GM12872 (cell line): Measurements from ENCODE around the gene SLC9A9.

Experiments used
- TF ChIP-seq, protein P1 (sequence below): IDR thresholded peaks from 3 replicates; pipeline ENCODE4 v1.5.1; 2011; ENCODE audit warnings: low read depth, mild to moderate bottlenecking, low read length, moderate library complexity; ENCODE audit not compliant: insufficient read depth

Gene SLC9A9

DNA sequence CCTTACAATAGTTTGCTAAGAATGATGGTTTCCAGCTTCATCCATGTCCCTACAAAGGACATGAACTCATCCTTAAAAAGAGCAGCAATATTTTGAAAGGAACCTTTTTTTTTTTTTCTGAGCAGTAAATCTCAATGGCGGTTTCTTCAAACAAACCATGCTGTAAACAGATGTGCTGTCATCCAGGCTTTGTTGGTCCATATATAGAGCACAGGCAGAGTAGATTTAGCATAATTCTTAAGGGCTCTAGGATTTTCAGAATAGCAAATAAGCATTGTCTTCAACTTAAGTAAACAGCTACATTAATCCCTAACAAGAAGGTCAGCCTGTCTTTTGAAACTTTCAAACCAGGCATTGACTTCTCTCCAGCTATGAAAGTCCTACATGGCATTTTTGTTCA, 334.2 kb downstream of the SLC9A9 start:
- TF ChIP-seq, protein P1, sequence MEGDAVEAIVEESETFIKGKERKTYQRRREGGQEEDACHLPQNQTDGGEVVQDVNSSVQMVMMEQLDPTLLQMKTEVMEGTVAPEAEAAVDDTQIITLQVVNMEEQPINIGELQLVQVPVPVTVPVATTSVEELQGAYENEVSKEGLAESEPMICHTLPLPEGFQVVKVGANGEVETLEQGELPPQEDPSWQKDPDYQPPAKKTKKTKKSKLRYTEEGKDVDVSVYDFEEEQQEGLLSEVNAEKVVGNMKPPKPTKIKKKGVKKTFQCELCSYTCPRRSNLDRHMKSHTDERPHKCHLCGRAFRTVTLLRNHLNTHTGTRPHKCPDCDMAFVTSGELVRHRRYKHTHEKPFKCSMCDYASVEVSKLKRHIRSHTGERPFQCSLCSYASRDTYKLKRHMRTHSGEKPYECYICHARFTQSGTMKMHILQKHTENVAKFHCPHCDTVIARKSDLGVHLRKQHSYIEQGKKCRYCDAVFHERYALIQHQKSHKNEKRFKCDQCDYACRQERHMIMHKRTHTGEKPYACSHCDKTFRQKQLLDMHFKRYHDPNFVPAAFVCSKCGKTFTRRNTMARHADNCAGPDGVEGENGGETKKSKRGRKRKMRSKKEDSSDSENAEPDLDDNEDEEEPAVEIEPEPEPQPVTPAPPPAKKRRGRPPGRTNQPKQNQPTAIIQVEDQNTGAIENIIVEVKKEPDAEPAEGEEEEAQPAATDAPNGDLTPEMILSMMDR, result no peak

DNA sequence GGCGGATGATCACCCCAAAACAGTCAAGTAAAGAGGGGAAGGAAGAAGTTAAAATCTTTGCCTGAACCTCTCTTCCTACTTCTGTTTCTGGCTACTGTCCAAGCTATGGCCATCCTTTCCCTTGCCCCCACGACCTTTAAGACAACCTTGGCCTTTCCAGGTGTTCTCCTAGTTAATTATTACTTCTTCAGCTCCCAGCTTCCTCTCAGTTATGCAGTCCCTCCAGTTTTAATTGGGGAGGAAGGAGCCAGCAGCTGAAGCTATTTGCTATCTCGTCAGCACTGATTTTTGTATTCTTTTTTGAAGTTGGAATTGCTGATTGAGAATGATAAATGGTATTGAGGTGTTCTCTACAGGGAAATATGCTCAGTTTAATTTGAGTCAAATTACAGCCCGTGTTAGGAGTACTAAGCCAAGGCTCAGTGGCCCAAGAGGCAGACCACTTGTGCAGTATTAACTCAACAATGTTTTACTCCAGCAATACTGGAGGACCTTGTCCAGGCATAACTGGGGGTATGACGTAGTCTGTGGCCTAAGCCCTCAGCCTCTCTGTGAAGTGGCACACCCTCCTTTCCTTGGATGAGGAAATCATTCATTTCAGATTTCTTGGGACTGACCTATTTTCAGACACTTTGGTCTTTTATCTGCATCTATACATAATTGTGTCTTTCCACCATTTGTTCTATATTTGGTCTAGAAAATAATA, 336.9 kb downstream of the SLC9A9 start:
- TF ChIP-seq, protein P1, result no peak

DNA sequence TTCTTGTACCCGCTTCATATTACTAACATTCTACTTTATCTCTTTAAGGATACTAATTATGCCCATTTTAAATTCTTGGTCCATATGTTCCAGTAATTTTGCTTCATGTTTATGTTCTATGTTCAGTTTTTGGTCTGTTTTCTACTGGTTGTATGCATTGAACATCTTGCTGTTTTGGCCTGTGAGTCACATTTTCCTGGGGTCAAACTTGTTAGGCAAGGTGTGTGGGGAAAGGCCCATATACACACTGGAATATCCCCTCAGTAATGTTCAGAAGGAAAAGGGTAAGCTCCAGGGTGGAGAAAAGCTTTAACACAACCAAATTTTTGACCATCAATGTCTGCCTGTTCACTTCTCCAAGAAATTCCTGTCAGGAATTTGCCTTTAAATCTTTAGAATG, 337.7 kb downstream of the SLC9A9 start:
- TF ChIP-seq, protein P1, result no peak

DNA sequence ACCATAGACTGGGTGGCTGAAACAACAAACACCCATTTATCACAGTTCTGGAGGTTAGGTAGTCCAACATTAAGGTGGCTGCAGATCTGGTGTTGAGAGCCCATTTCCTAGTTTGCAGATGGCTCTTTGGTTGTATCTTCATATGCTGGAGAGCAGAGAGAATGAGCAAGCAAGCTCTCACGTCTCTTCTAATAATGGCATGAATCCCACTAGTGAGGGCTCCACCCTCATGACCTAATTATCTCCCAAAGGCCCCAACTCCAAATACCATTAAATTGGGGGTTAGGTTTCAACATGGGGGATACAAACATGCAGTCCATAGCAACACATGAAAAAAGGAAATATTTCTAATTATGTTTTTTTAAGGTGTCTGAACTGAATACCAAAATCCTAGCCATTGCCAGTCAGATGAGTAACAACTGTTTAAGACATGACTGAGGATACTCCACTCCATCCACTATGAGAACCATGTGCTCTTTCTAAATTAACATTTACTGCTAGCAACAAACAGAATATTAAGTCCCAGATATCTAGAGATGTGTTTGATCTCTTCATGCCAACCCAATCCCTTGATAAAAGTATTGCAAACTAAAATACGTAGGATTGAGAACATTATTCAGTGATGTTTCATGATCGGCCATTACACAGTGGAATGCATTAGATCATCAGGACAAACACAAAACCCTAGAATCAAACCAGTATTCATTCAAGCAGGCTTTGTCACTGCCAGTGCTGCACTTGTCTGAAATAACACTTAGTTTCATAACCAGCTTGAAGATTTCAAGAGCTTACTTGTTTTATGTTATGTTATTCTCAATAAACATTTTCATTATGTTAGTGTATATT, 340.3 kb downstream of the SLC9A9 start:
- TF ChIP-seq, protein P1, result no peak

DNA sequence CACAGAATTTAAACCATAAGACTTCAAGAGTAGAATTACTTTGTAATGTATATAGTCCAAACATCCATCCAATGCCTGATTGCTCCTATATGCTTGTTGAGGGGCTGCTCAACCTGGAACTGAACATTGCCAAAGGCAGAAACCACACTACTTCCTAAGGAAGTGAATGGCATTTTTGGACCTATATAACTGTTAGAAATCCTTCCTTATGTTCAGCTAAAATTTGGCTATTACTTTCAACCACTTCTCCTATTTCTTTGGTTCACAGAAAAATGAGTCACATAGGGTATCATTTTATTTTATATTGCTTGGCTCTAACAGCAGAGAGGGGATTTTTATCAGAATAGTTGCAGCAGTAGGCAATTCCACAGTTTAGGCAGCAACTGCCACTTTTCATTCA, 342.1 kb downstream of the SLC9A9 start:
- TF ChIP-seq, protein P1, result no peak

DNA sequence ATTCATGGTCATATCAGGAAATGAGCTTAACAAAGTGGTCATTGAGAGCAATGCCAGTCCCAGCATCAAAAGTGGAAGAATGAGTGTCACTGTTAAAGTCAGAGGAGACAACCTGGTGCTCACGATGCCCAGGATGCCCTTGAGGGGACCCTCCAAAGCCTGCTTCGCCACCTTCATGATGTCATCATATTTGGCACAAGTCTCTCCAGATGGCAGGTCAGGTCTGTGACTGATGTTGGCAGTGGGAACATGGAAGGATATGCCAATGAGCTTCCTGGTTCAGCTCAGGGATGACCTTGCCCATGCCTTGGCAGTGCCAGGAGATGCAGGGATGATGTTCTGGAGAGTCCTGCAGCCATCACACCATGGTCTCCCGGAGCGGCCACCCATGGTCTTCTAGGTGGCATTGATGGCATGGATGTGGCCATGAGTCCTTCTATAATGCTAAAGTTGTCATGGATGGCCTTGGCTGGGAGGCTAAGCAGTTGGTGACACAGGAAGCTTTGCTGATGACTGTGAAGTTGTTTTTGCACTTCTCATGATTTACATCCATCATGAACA, 344.9 kb downstream of the SLC9A9 start:
- TF ChIP-seq, protein P1, result no peak

DNA sequence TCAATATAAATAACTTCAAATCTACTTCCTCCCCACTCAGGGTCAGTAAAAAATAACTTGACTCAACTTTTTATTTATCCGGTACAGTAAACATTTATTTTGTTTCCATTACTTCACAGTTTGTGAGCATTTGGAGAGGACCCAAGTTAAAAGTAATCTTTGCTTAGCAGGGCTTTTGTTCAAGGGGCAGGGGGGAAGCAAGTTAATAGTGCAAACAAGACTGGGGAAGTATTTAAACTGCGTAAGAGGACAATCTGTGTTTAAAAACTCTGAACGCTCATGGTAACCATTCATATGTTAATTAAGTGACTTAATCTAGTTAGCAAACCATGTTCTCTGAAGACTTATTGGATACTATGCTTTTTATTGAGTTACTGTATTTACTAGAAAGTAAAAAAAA, 346.2 kb downstream of the SLC9A9 start:
- TF ChIP-seq, protein P1, result no peak
